ENCODE measurements around the gene PABPC3. TPM values are rescaled to one million over a fixed set of nuclear protein-coding genes. Genes with fewer than 3 reads are reported as not detected.

The PABPC3 gene
- under 1 TPM; 0.31 to 0.35 TPM for total RNA-seq
- total RNA-seq = 0 reads per million in 2 donors

- ATAC-seq (no peak), DNase-seq (no peak)
- H3K27ac Mint-ChIP-seq = no peak within 1 kb of the TSS
- H3K4me3 Mint-ChIP-seq = no peak within 1 kb of the TSS
- peaks cover 62% of the 10 kb centered on the region for H3K27me3 Mint-ChIP-seq
- H3K9me3 ChIP-seq (ENCODE audit: control insufficient read depth, low read length, poor library complexity, severe bottlenecking) = no peaks in the 10 kb centered on the region
- H3K4me1 Mint-ChIP-seq = no peaks in the 10 kb centered on the region
- H3K36me3 Mint-ChIP-seq (ENCODE audit: low read depth) = peaks cover 3% of the 10 kb centered on the region
Measured at GRCh38 chr13:25095851-25096453, at the start of gene PABPC3. PABPC3 (plus strand) TSS chr13:25096136; CDS start chr13:25096199, 63 bp downstream.

GRCh38 chr13:25046274-25046984, 49.5 kb upstream of the PABPC3 start:
- ATAC-seq = no peak
- Mint-ChIP-seq H3K4me3 (no peak overlapping the region), H3K4me1 (peaks cover 5% of the 10 kb centered on the region), H3K36me3 (ENCODE audit: low read depth) (no peaks in the 10 kb centered on the region), H3K27me3 (peaks cover 67% of the 10 kb centered on the region), H3K27ac (no peak overlapping the region)
- no peaks in the 10 kb centered on the region for H3K9me3 ChIP-seq (ENCODE audit: control insufficient read depth, low read length, poor library complexity, severe bottlenecking)
- no peak for DNase-seq

GRCh38 chr13:25046985-25047511, 48.9 kb upstream of the PABPC3 start:
- peaks cover 5% of the 10 kb centered on the region for H3K4me1 Mint-ChIP-seq
- H3K36me3 Mint-ChIP-seq (ENCODE audit: low read depth) = no peaks in the 10 kb centered on the region
- DNase-seq = no peak
- peaks cover 61% of the 10 kb centered on the region for H3K27me3 Mint-ChIP-seq
- no peak overlapping the region for H3K4me3 Mint-ChIP-seq
- no peak for ATAC-seq
- H3K9me3 ChIP-seq (ENCODE audit: control insufficient read depth, low read length, poor library complexity, severe bottlenecking) = no peaks in the 10 kb centered on the region
- H3K27ac Mint-ChIP-seq = no peak overlapping the region

GRCh38 chr13:25051065-25051464, 44.9 kb upstream of the PABPC3 start:
- no peaks in the 10 kb centered on the region for H3K36me3 Mint-ChIP-seq (ENCODE audit: low read depth)
- ATAC-seq (no peak), DNase-seq (no peak)
- peaks cover 24% of the 10 kb centered on the region for H3K27me3 Mint-ChIP-seq
- no peak overlapping the region for H3K4me3 Mint-ChIP-seq
- H3K4me1 Mint-ChIP-seq = peaks cover 5% of the 10 kb centered on the region
- no peaks in the 10 kb centered on the region for H3K9me3 ChIP-seq (ENCODE audit: control insufficient read depth, low read length, poor library complexity, severe bottlenecking)
- no peak overlapping the region for H3K27ac Mint-ChIP-seq

- Mint-ChIP-seq H3K27ac (peak overlapping the region; percentile 1), H3K36me3 (ENCODE audit: low read depth) (peaks cover 2% of the 10 kb centered on the region), H3K4me3 (no peak overlapping the region), H3K4me1 (no peaks in the 10 kb centered on the region), H3K27me3 (peaks cover 32% of the 10 kb centered on the region)
- no peak for DNase-seq
- no peak for ATAC-seq
- no peaks in the 10 kb centered on the region for H3K9me3 ChIP-seq (ENCODE audit: control insufficient read depth, low read length, poor library complexity, severe bottlenecking)
Measured at GRCh38 chr13:25059166-25059565, 36.8 kb upstream of the PABPC3 start.

- DNase-seq = no peak
- H3K27me3 Mint-ChIP-seq = peaks cover 32% of the 10 kb centered on the region
- H3K9me3 ChIP-seq (ENCODE audit: control insufficient read depth, low read length, poor library complexity, severe bottlenecking) = no peaks in the 10 kb centered on the region
- H3K27ac Mint-ChIP-seq = no peak overlapping the region
- ATAC-seq = no peak
- H3K36me3 Mint-ChIP-seq (ENCODE audit: low read depth) = peaks cover 2% of the 10 kb centered on the region
- H3K4me1 Mint-ChIP-seq = no peaks in the 10 kb centered on the region
- no peak overlapping the region for H3K4me3 Mint-ChIP-seq
Measured at GRCh38 chr13:25059958-25060357, 36.0 kb upstream of the PABPC3 start.

GRCh38 chr13:25062479-25062878, 33.5 kb upstream of the PABPC3 start:
- no peak overlapping the region for H3K27ac Mint-ChIP-seq
- H3K36me3 Mint-ChIP-seq (ENCODE audit: low read depth) = peaks cover 2% of the 10 kb centered on the region
- DNase-seq (no peak), ATAC-seq (no peak)
- H3K4me3 Mint-ChIP-seq = no peak overlapping the region
- H3K9me3 ChIP-seq (ENCODE audit: control insufficient read depth, low read length, poor library complexity, severe bottlenecking) = no peaks in the 10 kb centered on the region
- H3K4me1 Mint-ChIP-seq = no peaks in the 10 kb centered on the region
- H3K27me3 Mint-ChIP-seq = peaks cover 52% of the 10 kb centered on the region

GRCh38 chr13:25064396-25064795, 31.5 kb upstream of the PABPC3 start:
- H3K36me3 Mint-ChIP-seq (ENCODE audit: low read depth) = peaks cover 2% of the 10 kb centered on the region
- no peak overlapping the region for H3K27ac Mint-ChIP-seq
- H3K9me3 ChIP-seq (ENCODE audit: control insufficient read depth, low read length, poor library complexity, severe bottlenecking) = no peaks in the 10 kb centered on the region
- H3K27me3 Mint-ChIP-seq = peaks cover 65% of the 10 kb centered on the region
- H3K4me3 Mint-ChIP-seq = no peak overlapping the region
- ATAC-seq (no peak), DNase-seq (no peak)
- H3K4me1 Mint-ChIP-seq = no peaks in the 10 kb centered on the region

- DNase-seq (no peak), ATAC-seq (no peak)
- Mint-ChIP-seq H3K27ac (no peak overlapping the region), H3K4me3 (no peak overlapping the region), H3K4me1 (no peaks in the 10 kb centered on the region), H3K27me3 (peaks cover 69% of the 10 kb centered on the region), H3K36me3 (ENCODE audit: low read depth) (peaks cover 2% of the 10 kb centered on the region)
- H3K9me3 ChIP-seq (ENCODE audit: control insufficient read depth, low read length, poor library complexity, severe bottlenecking) = no peaks in the 10 kb centered on the region
Measured at GRCh38 chr13:25065974-25066770, 29.8 kb upstream of the PABPC3 start.

GRCh38 chr13:25067064-25067463, 28.9 kb upstream of the PABPC3 start:
- DNase-seq (no peak), ATAC-seq (no peak)
- no peaks in the 10 kb centered on the region for H3K4me1 Mint-ChIP-seq
- no peak overlapping the region for H3K27ac Mint-ChIP-seq
- H3K27me3 Mint-ChIP-seq = peaks cover 60% of the 10 kb centered on the region
- no peaks in the 10 kb centered on the region for H3K9me3 ChIP-seq (ENCODE audit: control insufficient read depth, low read length, poor library complexity, severe bottlenecking)
- no peak overlapping the region for H3K4me3 Mint-ChIP-seq
- H3K36me3 Mint-ChIP-seq (ENCODE audit: low read depth) = peaks cover 2% of the 10 kb centered on the region

GRCh38 chr13:25068810-25069209, 27.1 kb upstream of the PABPC3 start:
- H3K36me3 Mint-ChIP-seq (ENCODE audit: low read depth) = peaks cover 2% of the 10 kb centered on the region

GRCh38 chr13:25069236-25069635, 26.7 kb upstream of the PABPC3 start:
- H3K9me3 ChIP-seq (ENCODE audit: control insufficient read depth, low read length, poor library complexity, severe bottlenecking) = no peaks in the 10 kb centered on the region
- DNase-seq = no peak
- no peak overlapping the region for H3K27ac Mint-ChIP-seq
- peaks cover 2% of the 10 kb centered on the region for H3K36me3 Mint-ChIP-seq (ENCODE audit: low read depth)
- H3K27me3 Mint-ChIP-seq = peaks cover 50% of the 10 kb centered on the region
- H3K4me1 Mint-ChIP-seq = no peaks in the 10 kb centered on the region
- ATAC-seq = no peak
- H3K4me3 Mint-ChIP-seq = no peak overlapping the region

More at GRCh38 chr13:25068810-25069209, 27.1 kb upstream of the PABPC3 start:
- no peaks in the 10 kb centered on the region for H3K4me1 Mint-ChIP-seq
- H3K4me3 Mint-ChIP-seq = no peak overlapping the region
- H3K9me3 ChIP-seq (ENCODE audit: control insufficient read depth, low read length, poor library complexity, severe bottlenecking) = no peaks in the 10 kb centered on the region
- ATAC-seq (no peak), DNase-seq (no peak)
- H3K27me3 Mint-ChIP-seq = peaks cover 51% of the 10 kb centered on the region
- H3K27ac Mint-ChIP-seq = no peak overlapping the region

- Mint-ChIP-seq H3K4me3 (no peak overlapping the region), H3K36me3 (ENCODE audit: low read depth) (peaks cover 2% of the 10 kb centered on the region), H3K27ac (no peak overlapping the region), H3K4me1 (no peaks in the 10 kb centered on the region), H3K27me3 (peaks cover 50% of the 10 kb centered on the region)
- no peak for ATAC-seq
- DNase-seq = no peak
- no peaks in the 10 kb centered on the region for H3K9me3 ChIP-seq (ENCODE audit: control insufficient read depth, low read length, poor library complexity, severe bottlenecking)
Measured at GRCh38 chr13:25069911-25070310, 26.0 kb upstream of the PABPC3 start.
